ENCODE results near the gene TNFRSF8. TPM values are rescaled to one million over a fixed set of nuclear protein-coding genes. Genes with fewer than 3 reads are reported as not detected.

Gene TNFRSF8
- polyA plus RNA-seq, 1 of the 3 experiments (the other 2 are of a cell fraction): 0.07 TPM

DNA sequence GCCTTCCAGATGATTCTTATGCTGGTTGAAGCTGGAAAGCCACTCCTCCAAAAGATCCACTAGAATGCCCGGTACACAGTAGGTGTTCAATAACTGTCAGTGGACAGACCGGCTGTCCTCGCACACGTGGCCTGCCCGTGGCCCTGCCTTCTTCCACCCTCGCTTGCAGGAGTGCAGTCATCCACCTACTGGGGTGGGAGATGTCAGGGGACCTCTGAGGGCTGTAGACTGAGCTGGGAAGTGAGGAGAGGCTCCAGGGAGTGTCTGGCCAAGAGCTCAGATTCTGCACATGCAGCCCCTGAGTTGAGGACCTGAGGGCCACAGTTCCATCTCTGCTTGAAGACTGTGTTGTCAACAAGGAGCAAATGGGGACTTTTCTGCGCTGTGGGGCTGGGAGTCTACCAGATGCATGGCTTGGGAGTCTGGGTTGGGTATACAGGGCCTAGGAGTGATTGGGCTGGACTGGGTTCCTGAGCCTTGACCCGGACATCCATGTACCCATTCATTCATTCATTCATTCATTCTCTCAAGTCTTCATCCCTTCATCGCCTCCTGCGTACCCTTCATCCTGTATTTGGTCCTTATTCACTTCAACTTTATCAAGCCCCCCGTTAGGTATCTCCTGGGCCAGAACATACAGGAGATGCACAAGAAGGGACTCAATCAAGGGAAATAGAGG is 99.5 kb downstream of the TNFRSF8 start:
- no peak overlapping the region for H3K4me2 ChIP-seq
- ChIA-PET POLR2A (no interaction called here), CTCF (interaction anchor here (1.1 kb wide), 1 partner anchor 496 kb away, joined by 3 read pairs; no protein-coding TSS in a partner anchor)
- no peak overlapping the region for H3K27ac ChIP-seq (ENCODE audit: low read depth in 2 of 2, low read length in 1 of 2)
- no peaks in the 10 kb centered on the region for H4K20me1 ChIP-seq (ENCODE audit: insufficient read depth)
- peaks cover 0 to 8% of the 10 kb centered on the region in 2 experiments; a peak in 1 of 4 replicates for H3K4me1 ChIP-seq (ENCODE audit: control insufficient read depth in 1 of 2, insufficient read depth in 2 of 2, low read depth in 1 of 2, low read length in 1 of 2)
- no peak overlapping the region for H3K4me3 ChIP-seq (ENCODE audit: low read depth in 2 of 2, low read length in 1 of 2)
- no peak for DNase-seq
- TF ChIP-seq RXRA (IDR thresholded peaks at IDR 0.05; ENCODE audit: borderline replicate concordance, low read depth): no peak
- TF ChIP-seq SMC3 (IDR thresholded peaks at IDR 0.05; ENCODE audit: low read depth, low read length): no peak
- no peak for TF ChIP-seq RAD21 (IDR thresholded peaks at IDR 0.05; ENCODE audit: low read length)
- no peak for TF ChIP-seq FOXM1 (IDR thresholded peaks at IDR 0.05; ENCODE audit: low read depth)
- no peak for TF ChIP-seq RFX5 (IDR thresholded peaks at IDR 0.05; ENCODE audit: low read length)
- TF ChIP-seq TCF12 (IDR thresholded peaks at IDR 0.05): no peak
- TF ChIP-seq, protein P1, sequence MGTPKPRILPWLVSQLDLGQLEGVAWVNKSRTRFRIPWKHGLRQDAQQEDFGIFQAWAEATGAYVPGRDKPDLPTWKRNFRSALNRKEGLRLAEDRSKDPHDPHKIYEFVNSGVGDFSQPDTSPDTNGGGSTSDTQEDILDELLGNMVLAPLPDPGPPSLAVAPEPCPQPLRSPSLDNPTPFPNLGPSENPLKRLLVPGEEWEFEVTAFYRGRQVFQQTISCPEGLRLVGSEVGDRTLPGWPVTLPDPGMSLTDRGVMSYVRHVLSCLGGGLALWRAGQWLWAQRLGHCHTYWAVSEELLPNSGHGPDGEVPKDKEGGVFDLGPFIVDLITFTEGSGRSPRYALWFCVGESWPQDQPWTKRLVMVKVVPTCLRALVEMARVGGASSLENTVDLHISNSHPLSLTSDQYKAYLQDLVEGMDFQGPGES (IDR thresholded peaks at IDR 0.05; ENCODE audit: low read depth, low read length): no peak
- TF ChIP-seq CHD2 (IDR thresholded peaks at IDR 0.05; ENCODE audit: low read length, partially characterized antibody): no peak
- TF ChIP-seq, protein P2, sequence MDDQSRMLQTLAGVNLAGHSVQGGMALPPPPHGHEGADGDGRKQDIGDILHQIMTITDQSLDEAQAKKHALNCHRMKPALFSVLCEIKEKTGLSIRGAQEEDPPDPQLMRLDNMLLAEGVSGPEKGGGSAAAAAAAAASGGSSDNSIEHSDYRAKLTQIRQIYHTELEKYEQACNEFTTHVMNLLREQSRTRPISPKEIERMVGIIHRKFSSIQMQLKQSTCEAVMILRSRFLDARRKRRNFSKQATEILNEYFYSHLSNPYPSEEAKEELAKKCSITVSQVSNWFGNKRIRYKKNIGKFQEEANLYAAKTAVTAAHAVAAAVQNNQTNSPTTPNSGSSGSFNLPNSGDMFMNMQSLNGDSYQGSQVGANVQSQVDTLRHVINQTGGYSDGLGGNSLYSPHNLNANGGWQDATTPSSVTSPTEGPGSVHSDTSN (IDR thresholded peaks at IDR 0.05): no peak
- no peak for TF ChIP-seq EZH2phosphoT487 (IDR thresholded peaks at IDR 0.05; ENCODE audit: borderline replicate concordance, low read depth)
- no peak for TF ChIP-seq EP300 (IDR thresholded peaks at IDR 0.05; ENCODE audit: borderline replicate concordance in 1 of 2, low read depth in 1 of 2, low read length in 1 of 2)
- no peak overlapping the region for H2AFZ ChIP-seq (ENCODE audit: low read depth)
- no peaks in the 10 kb centered on the region for H3K36me3 ChIP-seq (replicated peaks in 1 of 2; ENCODE audit: control insufficient read depth in 1 of 2, insufficient read depth in 2 of 2, low read length in 1 of 2)
- H3F3A ChIP-seq (replicated peaks; ENCODE audit: insufficient read depth): no peaks in the 10 kb centered on the region
- no peak overlapping the region for H3K9ac ChIP-seq
- 88% methylated on average over 11 of the region's 11 CpGs for whole genome bisulfite sequencing (ENCODE audit: low lambda C conversion rate)
- no peaks in the 10 kb centered on the region for H3K79me2 ChIP-seq (ENCODE audit: insufficient read depth)
- H3K9me3 ChIP-seq: no peaks in the 10 kb centered on the region
- no peaks in the 10 kb centered on the region for H3K9me2 ChIP-seq
- peaks cover 6% of the 10 kb centered on the region for H3K27me3 ChIP-seq (ENCODE audit: insufficient read depth)

DNA sequence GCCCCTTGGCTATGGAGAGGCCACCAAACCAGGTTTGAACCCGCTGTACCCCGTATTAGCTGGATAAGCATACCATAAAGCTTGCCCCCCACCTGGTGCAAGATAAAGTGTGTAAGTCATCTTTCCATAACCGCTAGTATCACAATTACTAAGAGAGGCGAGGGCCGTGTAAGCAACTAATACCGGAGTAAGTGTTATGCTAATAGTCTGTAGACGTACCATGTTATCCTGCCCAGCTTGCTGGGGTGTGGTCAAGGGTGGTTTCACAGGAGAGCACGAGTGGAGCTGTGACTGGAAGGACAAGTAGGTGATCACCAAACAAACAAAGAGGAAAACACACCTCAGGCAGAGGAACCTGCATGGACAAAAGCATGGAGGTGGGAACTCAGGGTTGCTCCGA is 100.1 kb downstream of the TNFRSF8 start:
- POLR2A ChIA-PET: no interaction called here
- H3K4me2 ChIP-seq: no peak overlapping the region
- no peak for DNase-seq
- no peaks in the 10 kb centered on the region for H4K20me1 ChIP-seq (ENCODE audit: insufficient read depth)
- no peaks in the 10 kb centered on the region for H3K9me2 ChIP-seq
- WGBS (ENCODE audit: low lambda C conversion rate): 92% methylated on average over 9 of the region's 9 CpGs
- no peaks in the 10 kb centered on the region for H3K79me2 ChIP-seq (ENCODE audit: insufficient read depth)
- H3K27ac ChIP-seq (ENCODE audit: low read depth in 2 of 2, low read length in 1 of 2): no peak overlapping the region
- H3K9ac ChIP-seq: no peak overlapping the region
- TF ChIP-seq, protein P2 (IDR thresholded peaks at IDR 0.05): no peak
- TF ChIP-seq TCF12 (IDR thresholded peaks at IDR 0.05) (no peak), FOSL2 (IDR thresholded peaks at IDR 0.05; ENCODE audit: borderline replicate concordance, low read depth) (no peak), MEF2A (IDR thresholded peaks at IDR 0.05; ENCODE audit: borderline replicate concordance, low read depth) (no peak), FOXM1 (IDR thresholded peaks at IDR 0.05; ENCODE audit: low read depth) (no peak), SMC3 (IDR thresholded peaks at IDR 0.05; ENCODE audit: low read depth, low read length) (no peak), ELF1 (IDR thresholded peaks at IDR 0.05) (no peak), RXRA (IDR thresholded peaks at IDR 0.05; ENCODE audit: borderline replicate concordance, low read depth) (no peak), RCOR1 (IDR thresholded peaks at IDR 0.05; ENCODE audit: low read length) (no peak), GABPA (IDR thresholded peaks at IDR 0.05; ENCODE audit: low read depth) (no peak), MXI1 (IDR thresholded peaks at IDR 0.05; ENCODE audit: low read depth, low read length) (no peak), NRF1 (IDR thresholded peaks at IDR 0.05; ENCODE audit: low read depth, low read length) (no peak), TEAD4 (IDR thresholded peaks at IDR 0.05; ENCODE audit: borderline replicate concordance, insufficient read depth) (no peak), GATA2 (CRISPR knock-in tag; IDR thresholded peaks at IDR 0.05) (no peak), POLR2AphosphoS5 (IDR thresholded peaks at IDR 0.05; ENCODE audit: low read depth, low read length) (no peak), NFIC (IDR thresholded peaks at IDR 0.05; ENCODE audit: borderline replicate concordance) (no peak)
- TF ChIP-seq, protein P3, sequence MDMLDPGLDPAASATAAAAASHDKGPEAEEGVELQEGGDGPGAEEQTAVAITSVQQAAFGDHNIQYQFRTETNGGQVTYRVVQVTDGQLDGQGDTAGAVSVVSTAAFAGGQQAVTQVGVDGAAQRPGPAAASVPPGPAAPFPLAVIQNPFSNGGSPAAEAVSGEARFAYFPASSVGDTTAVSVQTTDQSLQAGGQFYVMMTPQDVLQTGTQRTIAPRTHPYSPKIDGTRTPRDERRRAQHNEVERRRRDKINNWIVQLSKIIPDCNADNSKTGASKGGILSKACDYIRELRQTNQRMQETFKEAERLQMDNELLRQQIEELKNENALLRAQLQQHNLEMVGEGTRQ (IDR thresholded peaks at IDR 0.05; ENCODE audit: borderline replicate concordance, low read depth, low read length): no peak
- no peak overlapping the region for H2AFZ ChIP-seq (ENCODE audit: low read depth)
- H3K4me3 ChIP-seq (ENCODE audit: low read depth in 2 of 2, low read length in 1 of 2): no peak overlapping the region
- peaks cover 11% of the 10 kb centered on the region for H3K27me3 ChIP-seq (ENCODE audit: insufficient read depth)
- H3F3A ChIP-seq (replicated peaks; ENCODE audit: insufficient read depth): no peaks in the 10 kb centered on the region
- no peaks in the 10 kb centered on the region for H3K36me3 ChIP-seq (replicated peaks in 1 of 2; ENCODE audit: control insufficient read depth in 1 of 2, insufficient read depth in 2 of 2, low read length in 1 of 2)
- CTCF ChIA-PET: no interaction called here
- H3K9me3 ChIP-seq: no peaks in the 10 kb centered on the region
- peaks cover 0 to 8% of the 10 kb centered on the region in 2 experiments; a peak in 1 of 4 replicates for H3K4me1 ChIP-seq (ENCODE audit: control insufficient read depth in 1 of 2, insufficient read depth in 2 of 2, low read depth in 1 of 2, low read length in 1 of 2)
